HepG2 (cell line): ENCODE results near the gene B4GALT5. TPM values are rescaled to one million over a fixed set of nuclear protein-coding genes. Genes with fewer than 3 reads are reported as not detected.

Experiments
- ATM ChIP-seq: fragments of 450-650 bp; IDR thresholded peaks from 2 replicates; pipeline ENCODE4 v1.7.1; 2017; ENCODE audit warnings: mild to moderate bottlenecking, borderline replicate concordance
- EEA1 ChIP-seq: sonication (generic); formaldehyde crosslinking; IDR thresholded peaks from 2 replicates; pipeline ENCODE4 v1.5.1; 2020; ENCODE audit warnings: mild to moderate bottlenecking, missing genetic modification reagents, borderline replicate concordance
- HNF4G ChIP-seq, 2 experiments: sonication (generic) in 1 of 2; formaldehyde crosslinking in 1 of 2; IDR thresholded peaks; 2 replicates each; pipeline versions ENCODE4 v1.4.0 to v1.6.1; 2011 to 2020; ENCODE audit warnings: borderline replicate concordance in 2 of 2, low read depth in 2 of 2, mild to moderate bottlenecking in 2 of 2, low read length in 1 of 2, missing genetic modification reagents in 1 of 2, moderate library complexity in 1 of 2
- PAF1 ChIP-seq: IDR thresholded peaks from 2 replicates; pipeline ENCODE4 v1.6.1; 2016; ENCODE audit warnings: missing genetic modification reagents, missing compliant biosample characterization
- YEATS4 ChIP-seq: sonication (generic); formaldehyde crosslinking; IDR thresholded peaks from 2 replicates; pipeline ENCODE4 v1.4.0; 2020; ENCODE audit warnings: missing genetic modification reagents, borderline replicate concordance
- ZBTB7B ChIP-seq: sonication (generic); formaldehyde crosslinking; IDR thresholded peaks from 2 replicates; pipeline ENCODE4 v1.4.0; 2020; ENCODE audit warnings: missing genetic modification reagents
- ZNF367 ChIP-seq: sonication (generic); formaldehyde crosslinking; IDR thresholded peaks from 2 replicates; pipeline ENCODE4 v1.4.0; 2020; ENCODE audit warnings: missing genetic modification reagents, borderline replicate concordance
- ZNF543 ChIP-seq: sonication (generic); formaldehyde crosslinking; IDR thresholded peaks from 2 replicates; pipeline ENCODE4 v1.4.0; 2020; ENCODE audit warnings: mild to moderate bottlenecking, missing genetic modification reagents
- polyA plus RNA-seq, 8 experiments: library from polyadenylated mRNA; depleted of rRNA in 3 of 8; stranded (reverse) in 7 of 8; unstranded in 1 of 8; fragments of >200 nt; fragmentation: Illumina TruSeq in 4 of 8; extraction: Trizol in 4 of 8; gene quantifications; 2 replicates each; pipeline versions ENCODE4 v1.2.1 to v1.2.3, GENCODE V29; 2011 to 2016; ENCODE audit warnings: low read depth in 4 of 8, missing spikeins in 1 of 8, mixed read lengths in 1 of 8; ENCODE audit not compliant: insufficient read depth in 1 of 8
- total RNA-seq, 5 experiments: library from RNA; depleted of rRNA; stranded (reverse); fragments of >200 nt; fragmentation: Illumina TruSeq; extraction: Trizol; gene quantifications; 2 replicates each; pipeline ENCODE4 v1.2.3, GENCODE V29; 2016; ENCODE audit warnings: low read depth in 1 of 5
- TF ChIP-seq, protein P1 (sequence below): sonication (generic); formaldehyde crosslinking; IDR thresholded peaks from one replicate; pipeline ENCODE4 v1.5.1; 2020; ENCODE audit warnings: mild to moderate bottlenecking, missing genetic modification reagents; ENCODE audit errors: not compliant biosample characterization
- TF ChIP-seq, protein P2 (sequence below): sonication (generic); formaldehyde crosslinking; IDR thresholded peaks from 2 replicates; pipeline ENCODE4 v1.4.0; 2020; ENCODE audit warnings: missing genetic modification reagents, borderline replicate concordance
- TF ChIP-seq, protein P3 (sequence below): sonication (generic); formaldehyde crosslinking; IDR thresholded peaks from 2 replicates; pipeline ENCODE4 v1.5.0; 2020; ENCODE audit warnings: missing genetic modification reagents
- TF ChIP-seq, protein P4 (sequence below): IDR thresholded peaks from 2 replicates; pipeline ENCODE4 v1.6.1; 2016; ENCODE audit warnings: missing genetic modification reagents, missing compliant biosample characterization
- TF ChIP-seq, protein P5 (sequence below): sonication (generic); formaldehyde crosslinking; IDR thresholded peaks from 2 replicates; pipeline ENCODE4 v1.9.0; 2021; ENCODE audit warnings: missing genetic modification reagents, mild to moderate bottlenecking, borderline replicate concordance

B4GALT5 gene
- total and polyA plus RNA-seq, 2 of the 13 experiments (the other 11 are each of a cell fraction or from before 2014, with no cell fraction given): 27.3 to 30.9 TPM

DNA sequence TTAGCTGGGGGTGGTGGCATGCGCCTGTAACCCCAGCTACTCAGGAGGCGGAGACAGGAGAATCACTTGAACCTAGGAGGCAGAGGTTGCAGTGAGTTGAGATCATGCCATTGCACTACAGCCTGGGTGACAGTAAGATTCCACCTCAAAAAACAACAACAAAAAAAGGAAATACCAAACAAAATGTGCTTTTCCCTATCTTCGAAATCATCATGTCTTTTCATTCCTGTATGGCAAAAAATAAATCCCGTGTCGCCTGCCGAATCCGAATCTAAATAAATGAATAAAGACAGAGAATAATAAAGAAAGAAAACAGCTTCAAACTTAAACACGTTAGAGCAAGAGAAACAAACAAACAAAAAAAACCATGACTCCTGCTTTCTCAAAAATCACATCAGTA lies 11.8 kb downstream of the B4GALT5 start (continued):
- TF ChIP-seq, protein P1, sequence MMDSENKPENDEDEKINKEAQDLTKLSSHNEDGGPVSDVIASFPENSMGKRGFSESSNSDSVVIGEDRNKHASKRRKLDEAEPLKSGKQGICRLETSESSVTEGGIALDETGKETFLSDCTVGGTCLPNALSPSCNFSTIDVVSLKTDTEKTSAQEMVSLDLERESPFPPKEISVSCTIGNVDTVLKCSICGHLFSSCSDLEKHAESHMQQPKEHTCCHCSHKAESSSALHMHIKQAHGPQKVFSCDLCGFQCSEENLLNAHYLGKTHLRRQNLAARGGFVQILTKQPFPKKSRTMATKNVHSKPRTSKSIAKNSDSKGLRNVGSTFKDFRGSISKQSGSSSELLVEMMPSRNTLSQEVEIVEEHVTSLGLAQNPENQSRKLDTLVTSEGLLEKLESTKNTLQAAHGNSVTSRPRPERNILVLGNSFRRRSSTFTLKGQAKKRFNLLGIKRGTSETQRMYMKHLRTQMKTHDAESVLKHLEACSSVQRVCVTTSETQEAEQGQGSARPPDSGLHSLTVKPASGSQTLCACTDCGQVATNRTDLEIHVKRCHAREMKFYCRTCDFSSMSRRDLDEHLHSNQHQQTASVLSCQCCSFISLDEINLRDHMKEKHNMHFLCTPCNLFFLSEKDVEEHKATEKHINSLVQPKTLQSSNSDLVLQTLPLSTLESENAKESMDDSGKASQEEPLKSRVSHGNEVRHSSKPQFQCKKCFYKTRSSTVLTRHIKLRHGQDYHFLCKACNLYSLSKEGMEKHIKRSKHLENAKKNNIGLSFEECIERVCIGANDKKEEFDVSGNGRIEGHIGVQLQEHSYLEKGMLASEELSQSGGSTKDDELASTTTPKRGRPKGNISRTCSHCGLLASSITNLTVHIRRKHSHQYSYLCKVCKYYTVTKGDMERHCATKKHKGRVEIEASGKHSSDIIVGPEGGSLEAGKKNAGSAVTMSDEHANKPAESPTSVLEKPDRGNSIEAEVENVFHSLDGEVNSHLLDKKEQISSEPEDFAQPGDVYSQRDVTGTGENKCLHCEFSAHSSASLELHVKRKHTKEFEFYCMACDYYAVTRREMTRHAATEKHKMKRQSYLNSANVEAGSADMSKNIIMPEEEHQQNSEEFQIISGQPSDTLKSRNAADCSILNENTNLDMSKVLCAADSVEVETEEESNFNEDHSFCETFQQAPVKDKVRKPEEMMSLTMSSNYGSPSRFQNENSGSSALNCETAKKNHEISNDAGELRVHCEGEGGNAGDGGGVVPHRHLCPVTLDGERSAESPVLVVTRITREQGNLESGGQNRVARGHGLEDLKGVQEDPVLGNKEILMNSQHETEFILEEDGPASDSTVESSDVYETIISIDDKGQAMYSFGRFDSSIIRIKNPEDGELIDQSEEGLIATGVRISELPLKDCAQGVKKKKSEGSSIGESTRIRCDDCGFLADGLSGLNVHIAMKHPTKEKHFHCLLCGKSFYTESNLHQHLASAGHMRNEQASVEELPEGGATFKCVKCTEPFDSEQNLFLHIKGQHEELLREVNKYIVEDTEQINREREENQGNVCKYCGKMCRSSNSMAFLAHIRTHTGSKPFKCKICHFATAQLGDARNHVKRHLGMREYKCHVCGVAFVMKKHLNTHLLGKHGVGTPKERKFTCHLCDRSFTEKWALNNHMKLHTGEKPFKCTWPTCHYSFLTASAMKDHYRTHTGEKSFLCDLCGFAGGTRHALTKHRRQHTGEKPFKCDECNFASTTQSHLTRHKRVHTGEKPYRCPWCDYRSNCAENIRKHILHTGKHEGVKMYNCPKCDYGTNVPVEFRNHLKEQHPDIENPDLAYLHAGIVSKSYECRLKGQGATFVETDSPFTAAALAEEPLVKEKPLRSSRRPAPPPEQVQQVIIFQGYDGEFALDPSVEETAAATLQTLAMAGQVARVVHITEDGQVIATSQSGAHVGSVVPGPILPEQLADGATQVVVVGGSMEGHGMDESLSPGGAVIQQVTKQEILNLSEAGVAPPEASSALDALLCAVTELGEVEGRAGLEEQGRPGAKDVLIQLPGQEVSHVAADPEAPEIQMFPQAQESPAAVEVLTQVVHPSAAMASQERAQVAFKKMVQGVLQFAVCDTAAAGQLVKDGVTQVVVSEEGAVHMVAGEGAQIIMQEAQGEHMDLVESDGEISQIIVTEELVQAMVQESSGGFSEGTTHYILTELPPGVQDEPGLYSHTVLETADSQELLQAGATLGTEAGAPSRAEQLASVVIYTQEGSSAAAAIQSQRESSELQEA (CRISPR knock-in tag): no peak
- TF ChIP-seq EEA1 (CRISPR knock-in tag) (no peak), ZNF367 (CRISPR knock-in tag) (no peak), ZBTB7B (CRISPR knock-in tag) (no peak), YEATS4 (CRISPR knock-in tag) (no peak), PAF1 (CRISPR knock-in tag) (no peak), ATM (no peak), HNF4G (IDR thresholded peaks at IDR 0.05; ENCODE audit: borderline replicate concordance, low read depth, low read length) (no peak), HNF4G (CRISPR knock-in tag; IDR thresholded peaks at IDR 0.05; ENCODE audit: borderline replicate concordance, low read depth) (no peak), ZNF543 (CRISPR knock-in tag) (no peak)
- TF ChIP-seq, protein P2, sequence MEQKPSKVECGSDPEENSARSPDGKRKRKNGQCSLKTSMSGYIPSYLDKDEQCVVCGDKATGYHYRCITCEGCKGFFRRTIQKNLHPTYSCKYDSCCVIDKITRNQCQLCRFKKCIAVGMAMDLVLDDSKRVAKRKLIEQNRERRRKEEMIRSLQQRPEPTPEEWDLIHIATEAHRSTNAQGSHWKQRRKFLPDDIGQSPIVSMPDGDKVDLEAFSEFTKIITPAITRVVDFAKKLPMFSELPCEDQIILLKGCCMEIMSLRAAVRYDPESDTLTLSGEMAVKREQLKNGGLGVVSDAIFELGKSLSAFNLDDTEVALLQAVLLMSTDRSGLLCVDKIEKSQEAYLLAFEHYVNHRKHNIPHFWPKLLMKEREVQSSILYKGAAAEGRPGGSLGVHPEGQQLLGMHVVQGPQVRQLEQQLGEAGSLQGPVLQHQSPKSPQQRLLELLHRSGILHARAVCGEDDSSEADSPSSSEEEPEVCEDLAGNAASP (CRISPR knock-in tag): no peak
- TF ChIP-seq, protein P3, sequence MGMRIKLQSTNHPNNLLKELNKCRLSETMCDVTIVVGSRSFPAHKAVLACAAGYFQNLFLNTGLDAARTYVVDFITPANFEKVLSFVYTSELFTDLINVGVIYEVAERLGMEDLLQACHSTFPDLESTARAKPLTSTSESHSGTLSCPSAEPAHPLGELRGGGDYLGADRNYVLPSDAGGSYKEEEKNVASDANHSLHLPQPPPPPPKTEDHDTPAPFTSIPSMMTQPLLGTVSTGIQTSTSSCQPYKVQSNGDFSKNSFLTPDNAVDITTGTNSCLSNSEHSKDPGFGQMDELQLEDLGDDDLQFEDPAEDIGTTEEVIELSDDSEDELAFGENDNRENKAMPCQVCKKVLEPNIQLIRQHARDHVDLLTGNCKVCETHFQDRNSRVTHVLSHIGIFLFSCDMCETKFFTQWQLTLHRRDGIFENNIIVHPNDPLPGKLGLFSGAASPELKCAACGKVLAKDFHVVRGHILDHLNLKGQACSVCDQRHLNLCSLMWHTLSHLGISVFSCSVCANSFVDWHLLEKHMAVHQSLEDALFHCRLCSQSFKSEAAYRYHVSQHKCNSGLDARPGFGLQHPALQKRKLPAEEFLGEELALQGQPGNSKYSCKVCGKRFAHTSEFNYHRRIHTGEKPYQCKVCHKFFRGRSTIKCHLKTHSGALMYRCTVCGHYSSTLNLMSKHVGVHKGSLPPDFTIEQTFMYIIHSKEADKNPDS: no peak
- TF ChIP-seq, protein P4, sequence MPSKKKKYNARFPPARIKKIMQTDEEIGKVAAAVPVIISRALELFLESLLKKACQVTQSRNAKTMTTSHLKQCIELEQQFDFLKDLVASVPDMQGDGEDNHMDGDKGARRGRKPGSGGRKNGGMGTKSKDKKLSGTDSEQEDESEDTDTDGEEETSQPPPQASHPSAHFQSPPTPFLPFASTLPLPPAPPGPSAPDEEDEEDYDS: no peak
- TF ChIP-seq, protein P5, sequence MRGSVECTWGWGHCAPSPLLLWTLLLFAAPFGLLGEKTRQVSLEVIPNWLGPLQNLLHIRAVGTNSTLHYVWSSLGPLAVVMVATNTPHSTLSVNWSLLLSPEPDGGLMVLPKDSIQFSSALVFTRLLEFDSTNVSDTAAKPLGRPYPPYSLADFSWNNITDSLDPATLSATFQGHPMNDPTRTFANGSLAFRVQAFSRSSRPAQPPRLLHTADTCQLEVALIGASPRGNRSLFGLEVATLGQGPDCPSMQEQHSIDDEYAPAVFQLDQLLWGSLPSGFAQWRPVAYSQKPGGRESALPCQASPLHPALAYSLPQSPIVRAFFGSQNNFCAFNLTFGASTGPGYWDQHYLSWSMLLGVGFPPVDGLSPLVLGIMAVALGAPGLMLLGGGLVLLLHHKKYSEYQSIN (CRISPR knock-in tag): no peak
- TF ChIP-seq, all 625 proteins: peak for 0
